ENCODE measurements around the gene PCDHGC5.

DNA sequence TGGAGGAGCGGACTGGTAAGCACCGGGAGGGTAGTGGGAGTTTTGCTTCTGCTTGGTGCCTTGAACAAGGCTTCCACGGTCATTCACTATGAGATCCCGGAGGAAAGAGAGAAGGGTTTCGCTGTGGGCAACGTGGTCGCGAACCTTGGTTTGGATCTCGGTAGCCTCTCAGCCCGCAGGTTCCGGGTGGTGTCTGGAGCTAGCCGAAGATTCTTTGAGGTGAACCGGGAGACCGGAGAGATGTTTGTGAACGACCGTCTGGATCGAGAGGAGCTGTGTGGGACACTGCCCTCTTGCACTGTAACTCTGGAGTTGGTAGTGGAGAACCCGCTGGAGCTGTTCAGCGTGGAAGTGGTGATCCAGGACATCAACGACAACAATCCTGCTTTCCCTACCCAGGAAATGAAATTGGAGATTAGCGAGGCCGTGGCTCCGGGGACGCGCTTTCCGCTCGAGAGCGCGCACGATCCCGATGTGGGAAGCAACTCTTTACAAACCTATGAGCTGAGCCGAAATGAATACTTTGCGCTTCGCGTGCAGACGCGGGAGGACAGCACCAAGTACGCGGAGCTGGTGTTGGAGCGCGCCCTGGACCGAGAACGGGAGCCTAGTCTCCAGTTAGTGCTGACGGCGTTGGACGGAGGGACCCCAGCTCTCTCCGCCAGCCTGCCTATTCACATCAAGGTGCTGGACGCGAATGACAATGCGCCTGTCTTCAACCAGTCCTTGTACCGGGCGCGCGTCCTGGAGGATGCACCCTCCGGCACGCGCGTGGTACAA, 12.6 kb upstream of the PCDHGC5 start:
- TF ChIP-seq, protein P1, sequence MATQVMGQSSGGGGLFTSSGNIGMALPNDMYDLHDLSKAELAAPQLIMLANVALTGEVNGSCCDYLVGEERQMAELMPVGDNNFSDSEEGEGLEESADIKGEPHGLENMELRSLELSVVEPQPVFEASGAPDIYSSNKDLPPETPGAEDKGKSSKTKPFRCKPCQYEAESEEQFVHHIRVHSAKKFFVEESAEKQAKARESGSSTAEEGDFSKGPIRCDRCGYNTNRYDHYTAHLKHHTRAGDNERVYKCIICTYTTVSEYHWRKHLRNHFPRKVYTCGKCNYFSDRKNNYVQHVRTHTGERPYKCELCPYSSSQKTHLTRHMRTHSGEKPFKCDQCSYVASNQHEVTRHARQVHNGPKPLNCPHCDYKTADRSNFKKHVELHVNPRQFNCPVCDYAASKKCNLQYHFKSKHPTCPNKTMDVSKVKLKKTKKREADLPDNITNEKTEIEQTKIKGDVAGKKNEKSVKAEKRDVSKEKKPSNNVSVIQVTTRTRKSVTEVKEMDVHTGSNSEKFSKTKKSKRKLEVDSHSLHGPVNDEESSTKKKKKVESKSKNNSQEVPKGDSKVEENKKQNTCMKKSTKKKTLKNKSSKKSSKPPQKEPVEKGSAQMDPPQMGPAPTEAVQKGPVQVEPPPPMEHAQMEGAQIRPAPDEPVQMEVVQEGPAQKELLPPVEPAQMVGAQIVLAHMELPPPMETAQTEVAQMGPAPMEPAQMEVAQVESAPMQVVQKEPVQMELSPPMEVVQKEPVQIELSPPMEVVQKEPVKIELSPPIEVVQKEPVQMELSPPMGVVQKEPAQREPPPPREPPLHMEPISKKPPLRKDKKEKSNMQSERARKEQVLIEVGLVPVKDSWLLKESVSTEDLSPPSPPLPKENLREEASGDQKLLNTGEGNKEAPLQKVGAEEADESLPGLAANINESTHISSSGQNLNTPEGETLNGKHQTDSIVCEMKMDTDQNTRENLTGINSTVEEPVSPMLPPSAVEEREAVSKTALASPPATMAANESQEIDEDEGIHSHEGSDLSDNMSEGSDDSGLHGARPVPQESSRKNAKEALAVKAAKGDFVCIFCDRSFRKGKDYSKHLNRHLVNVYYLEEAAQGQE (IDR thresholded peaks at IDR 0.05; ENCODE audit: unreplicated experiment) = no peak
- TF ChIP-seq, protein P2, sequence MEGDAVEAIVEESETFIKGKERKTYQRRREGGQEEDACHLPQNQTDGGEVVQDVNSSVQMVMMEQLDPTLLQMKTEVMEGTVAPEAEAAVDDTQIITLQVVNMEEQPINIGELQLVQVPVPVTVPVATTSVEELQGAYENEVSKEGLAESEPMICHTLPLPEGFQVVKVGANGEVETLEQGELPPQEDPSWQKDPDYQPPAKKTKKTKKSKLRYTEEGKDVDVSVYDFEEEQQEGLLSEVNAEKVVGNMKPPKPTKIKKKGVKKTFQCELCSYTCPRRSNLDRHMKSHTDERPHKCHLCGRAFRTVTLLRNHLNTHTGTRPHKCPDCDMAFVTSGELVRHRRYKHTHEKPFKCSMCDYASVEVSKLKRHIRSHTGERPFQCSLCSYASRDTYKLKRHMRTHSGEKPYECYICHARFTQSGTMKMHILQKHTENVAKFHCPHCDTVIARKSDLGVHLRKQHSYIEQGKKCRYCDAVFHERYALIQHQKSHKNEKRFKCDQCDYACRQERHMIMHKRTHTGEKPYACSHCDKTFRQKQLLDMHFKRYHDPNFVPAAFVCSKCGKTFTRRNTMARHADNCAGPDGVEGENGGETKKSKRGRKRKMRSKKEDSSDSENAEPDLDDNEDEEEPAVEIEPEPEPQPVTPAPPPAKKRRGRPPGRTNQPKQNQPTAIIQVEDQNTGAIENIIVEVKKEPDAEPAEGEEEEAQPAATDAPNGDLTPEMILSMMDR (conservative IDR thresholded peaks at IDR 0.05; ENCODE audit: low read depth in 2 of 2) = no peak
- TF ChIP-seq POLR2AphosphoS5 (IDR thresholded peaks at IDR 0.05; ENCODE audit: low read depth) = no peak
- no peak for TF ChIP-seq JUNB (IDR thresholded peaks at IDR 0.05; ENCODE audit: unreplicated experiment)
- no peak for TF ChIP-seq CREB1 (CRISPR knock-in tag; IDR thresholded peaks at IDR 0.05; ENCODE audit: low read depth)
- TF ChIP-seq EZH2 (IDR thresholded peaks at IDR 0.05; ENCODE audit: low read depth, unreplicated experiment) = no peak
- TF ChIP-seq EZH2phosphoT487 (IDR thresholded peaks at IDR 0.05; ENCODE audit: unreplicated experiment) = no peak
- TF ChIP-seq NANOG (IDR thresholded peaks at IDR 0.05; ENCODE audit: borderline replicate concordance) = no peak
- TF ChIP-seq STAT1 (IDR thresholded peaks at IDR 0.05; ENCODE audit: unreplicated experiment) = no peak
- TF ChIP-seq, protein P3, sequence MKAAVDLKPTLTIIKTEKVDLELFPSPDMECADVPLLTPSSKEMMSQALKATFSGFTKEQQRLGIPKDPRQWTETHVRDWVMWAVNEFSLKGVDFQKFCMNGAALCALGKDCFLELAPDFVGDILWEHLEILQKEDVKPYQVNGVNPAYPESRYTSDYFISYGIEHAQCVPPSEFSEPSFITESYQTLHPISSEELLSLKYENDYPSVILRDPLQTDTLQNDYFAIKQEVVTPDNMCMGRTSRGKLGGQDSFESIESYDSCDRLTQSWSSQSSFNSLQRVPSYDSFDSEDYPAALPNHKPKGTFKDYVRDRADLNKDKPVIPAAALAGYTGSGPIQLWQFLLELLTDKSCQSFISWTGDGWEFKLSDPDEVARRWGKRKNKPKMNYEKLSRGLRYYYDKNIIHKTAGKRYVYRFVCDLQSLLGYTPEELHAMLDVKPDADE (IDR thresholded peaks at IDR 0.05) = no peak
- TF ChIP-seq ZNF114 (CRISPR knock-in tag; IDR thresholded peaks at IDR 0.05) = no peak
- no peak for TF ChIP-seq ZNF331 (CRISPR knock-in tag; IDR thresholded peaks at IDR 0.05; ENCODE audit: low read depth)
